Omental fat pad (tissue), 4 donors: ENCODE results near the gene SGF29. TPM values are rescaled to one million over a fixed set of nuclear protein-coding genes. Genes with fewer than 3 reads are reported as not detected.
"Not testable (repeated sequence)": the region's sequence is repeated elsewhere in the genome, so short reads cannot be mapped to it uniquely, and the experiment has no call there.

Experiments used
- ATAC-seq: fragments of 150-250 bp; one replicate; pipeline ENCODE4 v1.9.1; 2016; ENCODE audit warnings: mild to moderate bottlenecking, moderate library complexity; ENCODE audit not compliant: low FRiP score
- DNase-seq: peaks from one replicate; pipeline ENCODE4 v3.0.0-alpha.2; 2019; ENCODE audit warnings: low spot score
- CTCF ChIP-seq, 3 donors: fragments of 450-650 bp; IDR thresholded peaks; one replicate each; pipeline ENCODE4 v1.5.1; 2016 to 2017; ENCODE audit warnings: antibody characterized with exemption in 3 of 3, mild to moderate bottlenecking in 3 of 3, moderate library complexity in 2 of 3
- total RNA-seq, 4 donors: library from RNA; depleted of rRNA; stranded (reverse); fragments of >200 nt; gene quantifications; one replicate each; pipeline ENCODE4 v1.1.0, GENCODE V29; 2016

Gene SGF29
- total RNA-seq, 4 donors from 2014 or later: 18.0 to 22.6 (median 19.1) TPM

DNA sequence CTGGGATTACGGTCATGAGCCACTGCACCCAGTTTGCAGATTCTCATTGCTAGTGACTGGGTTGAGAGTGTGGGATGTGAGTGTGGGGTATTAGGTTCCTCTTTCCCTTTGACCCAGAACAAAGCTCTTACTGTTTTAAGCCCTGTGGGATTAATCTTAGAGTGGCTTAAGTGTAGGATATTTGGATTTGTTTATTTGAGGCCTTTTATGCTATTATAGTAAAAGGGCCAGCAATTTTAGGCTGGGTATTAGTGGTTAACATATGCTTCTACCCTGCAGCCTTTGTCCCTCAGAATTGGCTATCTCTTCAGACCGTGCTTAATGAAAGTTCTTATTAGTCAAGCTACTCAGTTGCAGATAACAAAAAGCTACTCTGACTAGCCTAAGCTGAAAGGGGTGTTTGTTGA, 3.2 kb downstream of the SGF29 start:
- DNase-seq (no peak), ATAC-seq (no peak)
- no peak for TF ChIP-seq CTCF (IDR thresholded peaks at IDR 0.05)

- no peak for TF ChIP-seq CTCF (IDR thresholded peaks at IDR 0.05)
- no peak for ATAC-seq
- DNase-seq: no peak
These were observed 4.7 kb downstream of the SGF29 start for GRCh38 chr16:28558456-28558855.

GRCh38 chr16:28561557-28562187, 8.0 kb downstream of the SGF29 start:
- no peak for ATAC-seq
- no peak for DNase-seq
- no peak for TF ChIP-seq CTCF (IDR thresholded peaks at IDR 0.05)

DNA sequence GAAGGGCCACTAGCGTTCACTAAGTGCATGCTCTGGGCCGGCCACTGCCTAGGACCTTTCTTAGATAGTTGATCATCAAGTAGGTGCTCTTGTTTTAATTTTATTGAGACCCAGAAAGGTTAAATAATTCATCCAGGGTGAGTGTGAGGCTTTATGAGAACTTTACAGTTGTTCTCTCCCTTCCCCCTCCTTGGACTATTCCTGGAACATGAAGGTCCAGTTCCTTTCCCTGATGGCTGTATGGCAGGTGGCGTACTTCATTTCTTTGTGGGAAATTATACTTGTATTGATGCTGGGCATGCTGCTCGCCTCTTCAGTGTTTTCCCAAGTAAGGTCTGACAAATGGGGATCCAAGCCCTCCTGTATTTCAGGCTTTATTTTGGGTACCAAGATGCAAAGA, 8.5 kb downstream of the SGF29 start:
- no peak for TF ChIP-seq CTCF (IDR thresholded peaks at IDR 0.05)
- ATAC-seq (no peak), DNase-seq (no peak)

DNA sequence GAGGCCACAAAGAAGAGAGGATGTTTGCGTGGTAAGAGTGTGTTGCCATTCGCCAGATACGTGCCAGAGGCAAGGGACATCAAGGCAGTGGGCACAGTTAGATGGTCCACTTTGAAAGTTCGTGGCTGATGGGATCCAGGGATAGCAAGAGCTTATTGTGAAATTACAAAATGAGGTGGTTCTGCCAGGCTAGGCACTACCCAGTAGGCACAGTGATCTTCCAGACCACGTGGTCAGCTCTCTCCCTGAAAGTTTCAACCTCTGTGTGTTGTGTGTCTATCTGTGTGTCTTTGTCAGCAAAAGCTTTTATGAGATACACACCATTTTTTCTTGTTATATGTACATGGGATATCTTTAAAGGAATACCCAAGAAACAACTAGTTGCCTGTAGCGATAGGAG, 9.5 kb downstream of the SGF29 start:
- no peak for ATAC-seq
- no peak for TF ChIP-seq CTCF (IDR thresholded peaks at IDR 0.05)
- no peak for DNase-seq

DNA sequence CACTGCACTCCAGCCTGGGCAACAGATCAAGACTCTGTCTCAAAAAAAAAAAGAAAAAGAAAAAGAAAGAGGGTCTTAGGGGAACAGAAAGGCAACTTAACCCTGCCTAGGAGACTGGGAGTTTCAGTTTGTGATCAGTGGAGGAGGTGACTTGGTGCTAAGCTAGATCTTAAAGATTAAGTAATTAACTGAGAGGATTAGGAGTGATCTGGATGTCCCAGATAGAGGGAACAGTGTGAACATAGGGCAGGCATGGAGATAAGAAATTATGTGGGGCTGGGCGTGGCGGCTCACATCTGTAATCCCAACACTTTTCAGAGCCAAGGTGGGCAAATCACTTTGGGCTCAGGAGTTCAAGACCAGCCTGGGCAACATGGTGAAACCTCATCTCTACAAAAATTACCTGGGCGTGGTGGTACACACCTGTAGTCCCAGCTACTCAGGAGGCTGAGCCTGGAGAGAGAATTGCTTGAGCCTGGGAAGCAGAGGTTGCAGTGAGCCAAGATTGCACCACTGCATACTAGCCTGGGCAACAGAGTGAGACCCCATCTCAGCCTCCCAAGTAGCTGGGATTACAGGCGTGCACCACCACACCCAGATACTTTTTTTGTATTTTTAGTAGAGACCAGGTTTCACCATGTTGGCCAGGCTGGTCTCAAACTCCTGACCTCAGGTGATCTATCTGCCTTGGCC, 12.7 kb downstream of the SGF29 start:
- ATAC-seq, DNase-seq: not testable (repeated sequence)

DNA sequence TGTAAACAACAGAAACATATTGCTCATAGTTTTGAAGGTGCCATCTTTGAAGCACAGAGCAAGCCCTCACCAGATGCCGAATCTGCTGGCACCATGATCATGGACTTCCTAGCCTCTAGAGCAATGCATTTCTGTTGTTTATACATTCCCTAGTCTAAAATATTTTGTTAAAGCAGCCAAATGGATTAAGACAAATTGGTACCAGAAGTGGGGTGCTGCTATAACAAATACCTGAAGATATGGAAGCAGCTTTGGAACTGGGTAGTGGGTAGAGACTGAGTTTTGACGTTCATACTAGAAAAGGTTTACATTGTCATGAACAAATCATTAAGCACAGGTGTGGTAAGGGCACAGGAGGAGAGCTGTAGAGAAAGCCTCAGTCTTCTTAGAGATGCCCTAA, 13.6 kb downstream of the SGF29 start:
- TF ChIP-seq CTCF (IDR thresholded peaks at IDR 0.05): no peak
- ATAC-seq: no peak
- no peak for DNase-seq
